Trophoblast cell (in vitro differentiated cells and primary cell): Measurements from ENCODE around the gene ENPP7.

Experiments
- DNase-seq, 2 donors: peaks; one replicate each; pipeline ENCODE4 v3.0.0-alpha.2; 2016
- H2AFZ ChIP-seq: 2 replicates; pipeline ENCODE4 v1.6.1; 2013; ENCODE audit warnings: low read length, moderate library complexity, mild to moderate bottlenecking; ENCODE audit not compliant: insufficient read depth, poor library complexity
- H2AK5ac ChIP-seq: 2 replicates; pipeline ENCODE4 v1.6.1; 2013; ENCODE audit warnings: mild to moderate bottlenecking, low read length
- H2BK120ac ChIP-seq: 2 replicates; pipeline ENCODE4 v1.6.1; 2013; ENCODE audit warnings: low read length, mild to moderate bottlenecking, moderate library complexity; ENCODE audit not compliant: insufficient read depth, poor library complexity
- H2BK12ac ChIP-seq: 2 replicates; pipeline ENCODE4 v1.6.1; 2013; ENCODE audit warnings: mild to moderate bottlenecking, low read length, moderate library complexity
- H2BK5ac ChIP-seq: 2 replicates; pipeline ENCODE4 v1.6.1; 2013; ENCODE audit warnings: low read length, low read depth, moderate library complexity, mild to moderate bottlenecking; ENCODE audit not compliant: poor library complexity
- H3K14ac ChIP-seq: 2 replicates; pipeline ENCODE4 v1.6.1; 2013; ENCODE audit warnings: mild to moderate bottlenecking, low read length
- H3K18ac ChIP-seq: 2 replicates; pipeline ENCODE4 v1.6.1; 2013; ENCODE audit warnings: mild to moderate bottlenecking, low read length
- H3K23ac ChIP-seq: 2 replicates; pipeline ENCODE4 v1.6.1; 2013; ENCODE audit warnings: low read length
- H3K27ac ChIP-seq: 2 replicates; pipeline ENCODE4 v1.5.1; 2013; ENCODE audit warnings: low read depth, mild to moderate bottlenecking, inconsistent platforms, low read length, moderate library complexity
- H3K27me3 ChIP-seq: 2 replicates; pipeline ENCODE4 v1.6.1; 2013; ENCODE audit warnings: inconsistent platforms, mild to moderate bottlenecking, low read length, moderate library complexity; ENCODE audit not compliant: insufficient read depth
- H3K36me3 ChIP-seq, 2 experiments: 1 replicate in 1 of 2; 2 replicates in 1 of 2; pipeline ENCODE4 v1.6.1; 2013; ENCODE audit warnings: low read length in 2 of 2, mild to moderate bottlenecking in 2 of 2, moderate library complexity in 1 of 2; ENCODE audit not compliant: insufficient read depth in 2 of 2, control insufficient read depth in 1 of 2
- H3K4ac ChIP-seq: 2 replicates; pipeline ENCODE4 v1.6.1; 2013; ENCODE audit warnings: low read depth, mild to moderate bottlenecking, low read length, moderate library complexity
- H3K4me1 ChIP-seq, 2 experiments: 1 replicate in 1 of 2; 2 replicates in 1 of 2; pipeline ENCODE4 v1.6.1; 2013; ENCODE audit warnings: low read length in 2 of 2, mild to moderate bottlenecking in 2 of 2, moderate library complexity in 1 of 2; ENCODE audit not compliant: insufficient read depth in 2 of 2, control insufficient read depth in 1 of 2
- H3K4me2 ChIP-seq: 2 replicates; pipeline ENCODE4 v1.6.1; 2013; ENCODE audit warnings: inconsistent platforms, mild to moderate bottlenecking, low read length, moderate library complexity
- H3K4me3 ChIP-seq: 2 replicates; pipeline ENCODE4 v1.5.1; 2013; ENCODE audit warnings: mild to moderate bottlenecking, low read depth, low read length, inconsistent platforms
- H3K79me1 ChIP-seq: one replicate; pipeline ENCODE4 v1.6.1; 2013; ENCODE audit warnings: low read length
- H3K79me2 ChIP-seq: 2 replicates; pipeline ENCODE4 v1.6.1; 2013; ENCODE audit warnings: low read length, mild to moderate bottlenecking; ENCODE audit not compliant: control insufficient read depth, insufficient read depth, poor library complexity
- H3K9ac ChIP-seq: 2 replicates; pipeline ENCODE4 v1.6.1; 2013; ENCODE audit warnings: mild to moderate bottlenecking, low read length
- H3K9me3 ChIP-seq: 2 replicates; pipeline ENCODE4 v1.6.1; 2013; ENCODE audit warnings: low read depth, mild to moderate bottlenecking, control low read depth, inconsistent platforms, low read length; ENCODE audit not compliant: insufficient read depth
- H4K12ac ChIP-seq: 2 replicates; pipeline ENCODE4 v1.6.1; 2013; ENCODE audit warnings: low read depth, mild to moderate bottlenecking, low read length, moderate library complexity
- H4K8ac ChIP-seq: 2 replicates; pipeline ENCODE4 v1.6.1; 2013; ENCODE audit warnings: low read depth, mild to moderate bottlenecking, low read length, moderate library complexity
- H4K91ac ChIP-seq: one replicate; pipeline ENCODE4 v1.6.1; 2013; ENCODE audit warnings: low read depth, mild to moderate bottlenecking, low read length, moderate library complexity
- WGBS: extraction: QIAGEN DNeasy Blood & Tissue Kit; methylation state at CpG from one replicate; pipeline ENCODE4 v1.1.7; 2013; ENCODE audit warnings: missing lambda C conversion rate; ENCODE audit not compliant: insufficient read length, insufficient coverage; ENCODE audit errors: extremely low coverage; 5-methylcytosine and 5-hydroxymethylcytosine counted together

Gene ENPP7

DNA sequence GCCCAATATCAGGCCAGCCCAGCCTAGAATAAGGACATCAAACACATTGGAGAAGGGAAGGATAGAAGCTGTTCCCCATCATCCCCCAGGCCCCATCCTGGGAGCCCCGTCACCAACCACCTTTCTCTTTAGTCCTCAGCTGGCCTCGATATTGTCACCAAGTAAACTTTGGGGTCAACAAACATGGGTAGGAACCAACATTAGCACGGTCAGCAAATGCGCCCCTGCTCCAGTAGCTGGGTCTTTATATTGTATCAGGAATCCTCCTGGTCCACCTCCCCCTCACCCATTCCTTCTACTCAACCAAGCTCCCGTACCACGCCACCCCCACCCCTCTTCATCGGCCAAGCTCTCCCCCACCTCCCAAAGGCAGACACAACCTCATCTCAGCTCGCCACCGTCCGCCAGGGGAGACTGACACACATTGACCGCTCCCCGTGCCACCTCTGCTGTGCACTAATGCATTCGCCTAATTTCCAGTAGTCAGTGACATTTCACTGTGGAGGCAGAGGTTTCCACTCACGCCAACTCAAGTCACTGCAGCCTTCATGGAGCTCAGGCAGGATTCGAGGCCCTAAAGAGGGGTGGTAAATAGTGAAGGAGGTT lies 26.5 kb downstream of the ENPP7 start:
- Histone ChIP-seq H2AFZ (no peak overlapping the region), H2BK5ac (no peak overlapping the region), H4K12ac (no peak overlapping the region), H3K79me1 (no peaks in the 10 kb centered on the region), H3K9ac (no peak overlapping the region), H3K79me2 (no peaks in the 10 kb centered on the region), H3K27ac (no peak overlapping the region), H3K4me3 (no peak overlapping the region), H3K23ac (no peak overlapping the region), H3K9me3 (no peaks in the 10 kb centered on the region), H3K4me1 (no peaks in the 10 kb centered on the region), H3K18ac (no peak overlapping the region), H4K91ac (no peak overlapping the region), H2BK12ac (no peak overlapping the region), H2BK120ac (no peak overlapping the region), H3K4me2 (no peak overlapping the region), H3K36me3 (no peaks in the 10 kb centered on the region), H2AK5ac (no peak overlapping the region), H3K14ac (no peak overlapping the region), H3K27me3 (no peaks in the 10 kb centered on the region), H4K8ac (no peak overlapping the region), H3K4ac (no peak overlapping the region)
- DNase-seq = no peak
- 100% methylated on average over 2 of the region's 15 CpGs for WGBS

DNA sequence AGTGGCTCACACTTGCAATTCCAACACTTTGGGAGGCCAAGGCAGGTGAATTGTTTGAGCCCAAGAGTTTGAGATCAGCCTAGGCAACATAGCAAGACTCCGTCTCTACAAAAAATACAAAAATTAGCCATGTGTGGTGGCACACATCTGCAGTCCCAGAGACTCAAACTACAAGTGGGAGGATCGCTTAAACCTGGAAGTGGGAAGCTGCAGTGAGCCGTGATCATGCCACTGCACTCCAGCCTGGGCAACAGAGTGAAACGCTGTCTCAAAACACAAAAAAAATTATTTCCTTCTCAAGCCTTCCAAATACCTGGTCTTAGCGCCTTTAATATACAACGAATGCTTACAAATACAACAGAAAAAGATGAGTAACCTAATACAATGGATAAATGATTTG lies 27.5 kb downstream of the ENPP7 start:
- H3K4ac ChIP-seq = no peak overlapping the region
- no peak overlapping the region for H3K4me2 ChIP-seq
- H4K8ac ChIP-seq = no peak overlapping the region
- H3K23ac ChIP-seq = no peak overlapping the region
- no peak overlapping the region for H4K12ac ChIP-seq
- no peaks in the 10 kb centered on the region for H3K79me1 ChIP-seq
- no peaks in the 10 kb centered on the region for H3K27me3 ChIP-seq
- H3K14ac ChIP-seq = no peak overlapping the region
- DNase-seq = no peak
- H2BK12ac ChIP-seq = no peak overlapping the region
- no peak overlapping the region for H2AFZ ChIP-seq
- no peaks in the 10 kb centered on the region for H3K36me3 ChIP-seq
- no peak overlapping the region for H3K18ac ChIP-seq
- H3K9me3 ChIP-seq = no peaks in the 10 kb centered on the region
- WGBS = no CpG with 5 or more reads among the region's 6 CpGs
- H2BK120ac ChIP-seq = no peak overlapping the region
- no peak overlapping the region for H3K4me3 ChIP-seq
- no peak overlapping the region for H2BK5ac ChIP-seq
- H3K4me1 ChIP-seq = no peaks in the 10 kb centered on the region
- H4K91ac ChIP-seq = no peak overlapping the region
- H3K79me2 ChIP-seq = no peaks in the 10 kb centered on the region
- no peak overlapping the region for H3K9ac ChIP-seq
- H2AK5ac ChIP-seq = no peak overlapping the region
- H3K27ac ChIP-seq = no peak overlapping the region

DNA sequence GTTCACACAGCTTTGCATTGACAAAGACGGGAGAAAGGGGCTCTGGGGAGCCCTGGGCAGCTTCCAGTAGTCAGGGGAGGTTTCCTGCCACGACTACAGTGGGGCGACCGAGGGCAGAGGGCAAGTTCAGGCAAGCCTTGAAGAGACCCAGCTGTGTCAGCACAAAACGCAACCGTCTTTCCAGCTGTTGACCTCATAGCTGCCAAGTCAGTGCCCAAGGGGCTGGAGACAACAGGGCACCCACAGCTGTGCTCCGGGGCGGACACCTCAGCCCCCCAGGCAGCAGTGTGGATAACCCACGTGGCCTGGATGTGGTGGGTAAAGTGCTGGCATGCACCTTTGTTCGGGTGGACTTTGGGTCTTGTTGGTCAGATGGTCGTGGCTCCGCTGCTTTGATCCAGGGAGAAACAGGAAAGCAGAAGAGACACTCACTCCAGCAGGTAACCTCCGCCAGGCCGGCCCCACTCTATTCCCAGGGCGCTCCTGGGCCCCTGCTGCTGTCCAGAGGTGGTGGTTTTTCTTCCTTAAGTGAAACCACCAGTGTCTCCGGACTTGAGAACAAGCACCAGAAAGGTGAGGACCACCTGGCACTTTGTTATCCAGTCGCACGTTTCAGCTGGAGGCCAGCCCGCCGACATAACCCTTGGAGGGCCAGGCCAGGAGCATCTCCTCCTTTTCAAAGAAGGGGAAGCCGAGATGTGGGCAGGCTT lies 29.6 kb downstream of the ENPP7 start:
- no peaks in the 10 kb centered on the region for H3K79me2 ChIP-seq
- H3K27ac ChIP-seq = no peak overlapping the region

DNA sequence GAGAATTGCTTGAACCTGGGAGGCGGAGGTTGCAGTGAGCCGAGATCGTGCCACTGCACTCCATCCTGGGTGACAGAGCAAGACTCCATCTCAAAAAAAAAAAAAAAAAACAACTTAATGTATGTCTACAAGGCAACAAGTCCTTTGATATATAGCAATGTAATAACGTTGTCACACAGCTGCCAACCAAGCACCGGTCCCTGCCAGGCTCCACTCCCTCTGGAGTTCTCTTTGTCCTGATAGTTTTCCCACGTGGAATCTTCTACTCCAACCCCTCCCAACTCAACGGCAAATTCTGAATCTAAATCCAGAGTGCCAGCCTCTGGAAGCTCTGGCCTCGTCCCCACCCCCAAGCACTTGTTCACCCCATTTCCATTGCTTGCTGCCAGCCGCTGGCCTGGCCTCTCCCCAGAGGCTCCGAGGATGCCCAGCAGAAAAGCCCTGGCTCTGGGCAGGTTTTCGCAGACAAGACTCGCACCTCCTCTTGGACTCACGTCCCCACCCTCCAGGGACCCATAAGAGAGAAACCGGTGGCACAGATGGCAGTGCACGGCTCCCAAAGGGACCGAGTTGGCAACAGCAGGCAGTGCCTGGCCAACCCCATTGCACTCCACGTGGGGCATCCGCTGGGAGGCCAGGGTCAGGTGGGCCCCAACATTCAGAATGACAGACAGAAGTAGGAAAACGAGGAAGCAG lies 31.3 kb downstream of the ENPP7 start:
- Histone ChIP-seq H2AFZ (no peak overlapping the region), H3K27me3 (no peaks in the 10 kb centered on the region), H4K91ac (no peak overlapping the region)

More for the DNA sequence above, 29.6 kb downstream of the ENPP7 start:
- no peak overlapping the region for H3K9ac ChIP-seq
- no peaks in the 10 kb centered on the region for H3K79me1 ChIP-seq
- WGBS = no CpG with 5 or more reads among the region's 21 CpGs
- no peak overlapping the region for H2BK120ac ChIP-seq
- no peaks in the 10 kb centered on the region for H3K27me3 ChIP-seq
- no peak overlapping the region for H2AK5ac ChIP-seq
- H3K4ac ChIP-seq = no peak overlapping the region
- H3K14ac ChIP-seq = no peak overlapping the region
- H3K23ac ChIP-seq = no peak overlapping the region
- no peak overlapping the region for H4K8ac ChIP-seq
- no peak overlapping the region for H4K91ac ChIP-seq
- H2BK12ac ChIP-seq = no peak overlapping the region
- no peaks in the 10 kb centered on the region for H3K9me3 ChIP-seq
- no peaks in the 10 kb centered on the region for H3K36me3 ChIP-seq
- H3K4me3 ChIP-seq = no peak overlapping the region
- DNase-seq = no peak
- H2AFZ ChIP-seq = no peak overlapping the region
- H3K4me1 ChIP-seq = no peaks in the 10 kb centered on the region
- H4K12ac ChIP-seq = no peak overlapping the region
- H3K4me2 ChIP-seq = no peak overlapping the region
- H2BK5ac ChIP-seq = no peak overlapping the region
- no peak overlapping the region for H3K18ac ChIP-seq

More for the DNA sequence above, 31.3 kb downstream of the ENPP7 start:
- Histone ChIP-seq H3K36me3 (no peaks in the 10 kb centered on the region), H3K27ac (no peak overlapping the region), H2BK5ac (no peak overlapping the region), H3K18ac (no peak overlapping the region), H3K9me3 (no peaks in the 10 kb centered on the region), H3K4me2 (no peak overlapping the region), H4K12ac (no peak overlapping the region), H2AK5ac (no peak overlapping the region), H3K14ac (no peak overlapping the region), H4K8ac (no peak overlapping the region), H3K4ac (no peak overlapping the region), H3K9ac (no peak overlapping the region), H3K79me2 (no peaks in the 10 kb centered on the region), H3K4me1 (no peaks in the 10 kb centered on the region), H2BK12ac (no peak overlapping the region), H3K4me3 (no peak overlapping the region), H3K79me1 (no peaks in the 10 kb centered on the region), H3K23ac (no peak overlapping the region), H2BK120ac (no peak overlapping the region)
- WGBS = no CpG with 5 or more reads among the region's 19 CpGs
- no peak for DNase-seq
